Loucy (cell line): ENCODE results near the gene NAV2.

ENCODE experiments used
- EZH2phosphoT487 ChIP-seq: fragments of 200-600 bp; IDR thresholded peaks from 2 replicates; pipeline ENCODE4 v1.6.1; 2018; ENCODE audit warnings: antibody characterized with exemption, mild to moderate bottlenecking, moderate library complexity, borderline replicate concordance
- TF ChIP-seq, protein P1 (sequence below): fragments of 200-600 bp; sonication (generic); conservative IDR thresholded peaks from 2 replicates; pipeline ENCODE4 v1.5.1; 2014; ENCODE audit warnings: mild to moderate bottlenecking, antibody characterized with exemption, low read length

DNA sequence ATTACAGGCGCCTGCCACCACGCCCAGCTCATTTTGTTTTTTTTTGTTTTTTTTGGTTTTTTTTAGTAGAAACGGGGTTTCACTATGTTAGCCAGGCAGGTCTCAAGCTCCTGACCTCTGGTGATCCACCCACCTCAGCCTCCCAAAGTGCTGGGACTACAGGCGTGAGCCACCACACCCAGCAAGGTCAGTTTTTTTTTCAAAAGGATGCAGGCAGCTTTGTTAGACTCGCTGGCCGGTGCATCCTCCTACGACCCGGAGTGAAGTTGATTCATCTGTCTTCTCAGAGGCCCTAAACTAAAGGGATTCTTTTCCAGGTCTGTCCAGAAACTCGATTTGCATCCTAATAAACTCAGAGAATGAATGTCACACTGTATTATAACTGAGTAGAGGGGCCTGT, 265.3 kb downstream of the NAV2 start:
- TF ChIP-seq, protein P1, sequence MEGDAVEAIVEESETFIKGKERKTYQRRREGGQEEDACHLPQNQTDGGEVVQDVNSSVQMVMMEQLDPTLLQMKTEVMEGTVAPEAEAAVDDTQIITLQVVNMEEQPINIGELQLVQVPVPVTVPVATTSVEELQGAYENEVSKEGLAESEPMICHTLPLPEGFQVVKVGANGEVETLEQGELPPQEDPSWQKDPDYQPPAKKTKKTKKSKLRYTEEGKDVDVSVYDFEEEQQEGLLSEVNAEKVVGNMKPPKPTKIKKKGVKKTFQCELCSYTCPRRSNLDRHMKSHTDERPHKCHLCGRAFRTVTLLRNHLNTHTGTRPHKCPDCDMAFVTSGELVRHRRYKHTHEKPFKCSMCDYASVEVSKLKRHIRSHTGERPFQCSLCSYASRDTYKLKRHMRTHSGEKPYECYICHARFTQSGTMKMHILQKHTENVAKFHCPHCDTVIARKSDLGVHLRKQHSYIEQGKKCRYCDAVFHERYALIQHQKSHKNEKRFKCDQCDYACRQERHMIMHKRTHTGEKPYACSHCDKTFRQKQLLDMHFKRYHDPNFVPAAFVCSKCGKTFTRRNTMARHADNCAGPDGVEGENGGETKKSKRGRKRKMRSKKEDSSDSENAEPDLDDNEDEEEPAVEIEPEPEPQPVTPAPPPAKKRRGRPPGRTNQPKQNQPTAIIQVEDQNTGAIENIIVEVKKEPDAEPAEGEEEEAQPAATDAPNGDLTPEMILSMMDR, result no peak
- no peak for TF ChIP-seq EZH2phosphoT487
